GM21526 (cell line): Measurements from ENCODE around the gene RO60.

ENCODE experiments used
- ATAC-seq: cut with Tn5 transposase; IDR thresholded peaks from one replicate; pipeline ENCODE4 v1.9.1; 2021; ENCODE audit warnings: moderate library complexity; ENCODE audit not compliant: unreplicated experiment, low FRiP score

Gene RO60

GRCh38 chr1:193060406-193060805 is 994 bp downstream of the RO60 start:
- no peak for ATAC-seq

- no peak for ATAC-seq
Observed at GRCh38 chr1:193060938-193061337, 1.5 kb downstream of the RO60 start.

GRCh38 chr1:193062698-193063463 is 3.5 kb downstream of the RO60 start:
- no peak for ATAC-seq

GRCh38 chr1:193065954-193066353 is 6.5 kb downstream of the RO60 start:
- ATAC-seq = no peak

- ATAC-seq = no peak
Observed at GRCh38 chr1:193066606-193067005, 7.2 kb downstream of the RO60 start.

- no peak for ATAC-seq
Observed at GRCh38 chr1:193068013-193068412, 8.6 kb downstream of the RO60 start.

- no peak for ATAC-seq
Observed at GRCh38 chr1:193069748-193070385, 10.5 kb downstream of the RO60 start.

GRCh38 chr1:193070386-193070753 is 11.0 kb downstream of the RO60 start:
- peak; percentile 30 for ATAC-seq

- peak; percentile 50 for ATAC-seq
Observed at GRCh38 chr1:193070942-193071341, 11.5 kb downstream of the RO60 start.

- ATAC-seq = no peak
Observed at GRCh38 chr1:193077991-193078390, 18.6 kb downstream of the RO60 start.

- no peak for ATAC-seq
Observed at GRCh38 chr1:193079187-193079586, 19.8 kb downstream of the RO60 start.

GRCh38 chr1:193083365-193084088 is 24.1 kb downstream of the RO60 start:
- peak; percentile 96 for ATAC-seq

GRCh38 chr1:193085263-193085662 is 25.9 kb downstream of the RO60 start:
- no peak for ATAC-seq

GRCh38 chr1:193086342-193086741 is 26.9 kb downstream of the RO60 start:
- ATAC-seq = no peak

- no peak for ATAC-seq
Observed at GRCh38 chr1:193087893-193088292, 28.5 kb downstream of the RO60 start.

GRCh38 chr1:193090865-193091264 is 31.5 kb downstream of the RO60 start:
- ATAC-seq = no peak

GRCh38 chr1:193094112-193094511 is 34.7 kb downstream of the RO60 start:
- ATAC-seq = no peak

GRCh38 chr1:193102662-193103061 is 43.2 kb downstream of the RO60 start:
- no peak for ATAC-seq

- ATAC-seq = no peak
Observed at GRCh38 chr1:193103759-193104501, 44.5 kb downstream of the RO60 start.

- ATAC-seq = peak; percentile 37
Observed at GRCh38 chr1:193104502-193104906, 45.1 kb downstream of the RO60 start.
